Activated CD8-positive, alpha-beta T cell treated with anti-CD3 and anti-CD28 coated beads, Interleukin-2, amount 10 ng/mL, durations not matched to agents 7 days and 5 days (primary cell): ENCODE data around the gene S100PBP. TPM values are rescaled to one million over a fixed set of nuclear protein-coding genes. Genes with fewer than 3 reads are reported as not detected.

Source experiments
- ATAC-seq: fragments of 150-1000 bp; cut with Tn5 transposase; one replicate; pipeline ENCODE4 v1.10.0; 2021; ENCODE audit warnings: moderate library complexity
- CTCF ChIA-PET: fragments of 350-600 bp; sonication (Branson Sonifier 250); formaldehyde crosslinking; loops from one replicate; lab custom pipeline; 2021; ENCODE audit warnings: antibody characterized with exemption; lab: Charles Lee
- POLR2A ChIA-PET: fragments of 350-600 bp; sonication (Branson Sonifier 250); formaldehyde crosslinking; loops from one replicate; lab custom pipeline; 2021; ENCODE audit warnings: antibody characterized with exemption; lab: Charles Lee
- DNase-seq: peaks from one replicate; pipeline ENCODE4 v3.0.0-alpha.2; 2020
- H3K27ac Mint-ChIP-seq: one replicate; pipeline ENCODE4 v1.8.0; 2021; ENCODE audit warnings: mild to moderate bottlenecking, mixed read lengths
- H3K27me3 Mint-ChIP-seq: one replicate; pipeline ENCODE4 v1.8.0; 2021; ENCODE audit warnings: low read depth, mixed read lengths
- H3K36me3 Mint-ChIP-seq: one replicate; pipeline ENCODE4 v1.8.0; 2021; ENCODE audit warnings: low read depth, mixed read lengths
- H3K4me1 Mint-ChIP-seq: one replicate; pipeline ENCODE4 v1.8.0; 2021; ENCODE audit warnings: low read depth, mixed read lengths
- H3K4me3 Mint-ChIP-seq: one replicate; pipeline ENCODE4 v1.8.0; 2021; ENCODE audit warnings: mild to moderate bottlenecking, mixed read lengths
- H3K9me3 Mint-ChIP-seq: one replicate; pipeline ENCODE4 v1.8.0; 2022; ENCODE audit warnings: mixed read lengths; ENCODE audit not compliant: insufficient read depth
- total RNA-seq, 2 experiments: library from RNA; stranded (reverse); gene quantifications; one replicate each; pipeline ENCODE4 v1.2.3, GENCODE V29; 2021

The S100PBP gene
- total RNA-seq, 2 experiments from 2014 or later = 78.3 to 78.9 TPM

- Mint-ChIP-seq H3K27ac (no peak overlapping the region), H3K4me3 (no peak overlapping the region)
- CTCF ChIA-PET = no interaction called here
Observed at GRCh38 chr1:32883338-32884031, 66.0 kb downstream of the S100PBP start.

GRCh38 chr1:32884032-32884372, 66.5 kb downstream of the S100PBP start:
- H3K27ac Mint-ChIP-seq = no peak overlapping the region
- no peak for DNase-seq
- CTCF ChIA-PET = no interaction called here

More at GRCh38 chr1:32883338-32884031, 66.0 kb downstream of the S100PBP start:
- POLR2A ChIA-PET = no interaction called here
- no peak for DNase-seq
- Mint-ChIP-seq H3K9me3 (no peaks in the 10 kb centered on the region), H3K4me1 (peaks cover 3% of the 10 kb centered on the region), H3K27me3 (peaks cover 44% of the 10 kb centered on the region), H3K36me3 (no peaks in the 10 kb centered on the region)
- no peak for ATAC-seq

GRCh38 chr1:32884726-32885125, 67.3 kb downstream of the S100PBP start:
- no peak overlapping the region for H3K27ac Mint-ChIP-seq
- no peak overlapping the region for H3K4me3 Mint-ChIP-seq
- peaks cover 3% of the 10 kb centered on the region for H3K4me1 Mint-ChIP-seq
- H3K36me3 Mint-ChIP-seq = no peaks in the 10 kb centered on the region
- ATAC-seq = no peak
- no peak for DNase-seq
- peaks cover 51% of the 10 kb centered on the region for H3K27me3 Mint-ChIP-seq
- POLR2A ChIA-PET = no interaction called here
- CTCF ChIA-PET = interaction anchor here (2.5 kb wide), 1 partner anchor 8 kb away, joined by 11 read pairs; no protein-coding TSS in a partner anchor
- H3K9me3 Mint-ChIP-seq = no peaks in the 10 kb centered on the region

More at GRCh38 chr1:32884032-32884372, 66.5 kb downstream of the S100PBP start:
- Mint-ChIP-seq H3K4me1 (peaks cover 3% of the 10 kb centered on the region), H3K27me3 (peaks cover 45% of the 10 kb centered on the region), H3K9me3 (no peaks in the 10 kb centered on the region), H3K36me3 (no peaks in the 10 kb centered on the region), H3K4me3 (no peak overlapping the region)
- ATAC-seq = no peak
- POLR2A ChIA-PET = no interaction called here

- H3K36me3 Mint-ChIP-seq = no peaks in the 10 kb centered on the region
- peaks cover 60% of the 10 kb centered on the region for H3K27me3 Mint-ChIP-seq
- CTCF ChIA-PET = interaction anchor here (2.5 kb wide), 1 partner anchor 9 kb away, joined by 11 read pairs; no protein-coding TSS in a partner anchor
- no peaks in the 10 kb centered on the region for H3K9me3 Mint-ChIP-seq
- H3K4me1 Mint-ChIP-seq = peaks cover 3% of the 10 kb centered on the region
- H3K4me3 Mint-ChIP-seq = no peak overlapping the region
- H3K27ac Mint-ChIP-seq = no peak overlapping the region
- DNase-seq = no peak
- ATAC-seq = no peak
- POLR2A ChIA-PET = no interaction called here
Observed at GRCh38 chr1:32885676-32886003, 68.2 kb downstream of the S100PBP start.

GRCh38 chr1:32886004-32886827, 68.8 kb downstream of the S100PBP start, which contains the start of gene HPCA:
TSS of gene HPCA (plus strand) at chr1:32886491. CDS start at chr1:32888899, 2,408 bp downstream.
- peaks cover 3% of the 10 kb centered on the region for H3K4me1 Mint-ChIP-seq
- ChIA-PET POLR2A (interaction anchor here (1.1 kb wide), 1 partner anchor 11 kb away, joined by 4 read pairs; no protein-coding TSS in a partner anchor), CTCF (interaction anchor here (0.6 to 2.5 kb wide), 9 partner anchors 10 to 283 kb away, joined by 3 to 11 read pairs (median 3); no protein-coding TSS in a partner anchor)
- no peak within 1 kb of the TSS for H3K27ac Mint-ChIP-seq
- no peaks in the 10 kb centered on the region for H3K36me3 Mint-ChIP-seq
- H3K4me3 Mint-ChIP-seq = no peak within 1 kb of the TSS
- H3K9me3 Mint-ChIP-seq = no peaks in the 10 kb centered on the region
- DNase-seq (peak; percentile 69), ATAC-seq (peak; percentile 82)
- H3K27me3 Mint-ChIP-seq = peaks cover 61% of the 10 kb centered on the region

- Mint-ChIP-seq H3K4me1 (peaks cover 3% of the 10 kb centered on the region), H3K36me3 (no peaks in the 10 kb centered on the region), H3K27me3 (peaks cover 68% of the 10 kb centered on the region), H3K4me3 (no peak overlapping the region), H3K9me3 (no peaks in the 10 kb centered on the region), H3K27ac (no peak overlapping the region)
- no peak for ATAC-seq
- ChIA-PET CTCF (interaction anchor here (0.6 to 2.5 kb wide), 9 partner anchors 10 to 283 kb away, joined by 3 to 11 read pairs (median 3); no protein-coding TSS in a partner anchor), POLR2A (interaction anchor here (1.1 kb wide), 1 partner anchor 11 kb away, joined by 4 read pairs; no protein-coding TSS in a partner anchor)
- DNase-seq = no peak
Observed at GRCh38 chr1:32886828-32887414, 69.5 kb downstream of the S100PBP start.

- ChIA-PET POLR2A (interaction anchor here (1.1 kb wide), 1 partner anchor 10 kb away, joined by 4 read pairs; no protein-coding TSS in a partner anchor), CTCF (interaction anchor here (1.3 kb wide), 1 partner anchor 169 kb away, joined by 3 read pairs; no protein-coding TSS in a partner anchor)
- H3K36me3 Mint-ChIP-seq = no peaks in the 10 kb centered on the region
- H3K27me3 Mint-ChIP-seq = peaks cover 75% of the 10 kb centered on the region
- no peak overlapping the region for H3K4me3 Mint-ChIP-seq
- H3K4me1 Mint-ChIP-seq = peaks cover 7% of the 10 kb centered on the region
- ATAC-seq (no peak), DNase-seq (no peak)
- H3K27ac Mint-ChIP-seq = no peak overlapping the region
- no peaks in the 10 kb centered on the region for H3K9me3 Mint-ChIP-seq
Observed at GRCh38 chr1:32887623-32888022, 70.2 kb downstream of the S100PBP start.

- Mint-ChIP-seq H3K27me3 (peaks cover 77% of the 10 kb centered on the region), H3K9me3 (no peaks in the 10 kb centered on the region), H3K4me3 (no peak overlapping the region), H3K4me1 (peaks cover 7% of the 10 kb centered on the region), H3K36me3 (no peaks in the 10 kb centered on the region), H3K27ac (no peak overlapping the region)
- no peak for DNase-seq
- ATAC-seq = no peak
- POLR2A ChIA-PET = no interaction called here
- CTCF ChIA-PET = no interaction called here
Observed at GRCh38 chr1:32888134-32888533, 70.7 kb downstream of the S100PBP start.

GRCh38 chr1:32888677-32889420, 71.4 kb downstream of the S100PBP start:
- peaks cover 74% of the 10 kb centered on the region for H3K27me3 Mint-ChIP-seq
- ChIA-PET POLR2A (no interaction called here), CTCF (interaction anchor here (1.3 kb wide), 1 partner anchor 176 kb away, joined by 3 read pairs; no protein-coding TSS in a partner anchor)
- H3K36me3 Mint-ChIP-seq = no peaks in the 10 kb centered on the region
- peaks cover 7% of the 10 kb centered on the region for H3K4me1 Mint-ChIP-seq
- no peak overlapping the region for H3K4me3 Mint-ChIP-seq
- ATAC-seq (no peak), DNase-seq (no peak)
- no peak overlapping the region for H3K27ac Mint-ChIP-seq
- no peaks in the 10 kb centered on the region for H3K9me3 Mint-ChIP-seq

- H3K27ac Mint-ChIP-seq = no peak overlapping the region
- H3K4me3 Mint-ChIP-seq = no peak overlapping the region
- peaks cover 7% of the 10 kb centered on the region for H3K4me1 Mint-ChIP-seq
- ATAC-seq = no peak
- H3K36me3 Mint-ChIP-seq = no peaks in the 10 kb centered on the region
- no peaks in the 10 kb centered on the region for H3K9me3 Mint-ChIP-seq
- ChIA-PET CTCF (interaction anchor here (1.0 to 1.3 kb wide), 2 partner anchors 10 to 177 kb away, joined by 3 read pairs; no protein-coding TSS in a partner anchor), POLR2A (no interaction called here)
- H3K27me3 Mint-ChIP-seq = peaks cover 69% of the 10 kb centered on the region
- DNase-seq = no peak
Observed at GRCh38 chr1:32889731-32890278, 72.4 kb downstream of the S100PBP start.
